Sigmoid colon (tissue), 4 donors: ENCODE results near the gene ZNF324B.

Experiments
- POLR2A ChIP-seq, 2 donors: fragments of 450-650 bp; IDR thresholded peaks; one replicate each; pipeline ENCODE4 v1.6.1; 2016; ENCODE audit warnings: antibody characterized with exemption in 2 of 2, mild to moderate bottlenecking in 2 of 2, moderate library complexity in 2 of 2
- POLR2AphosphoS5 ChIP-seq, 4 donors: sonication (generic); formaldehyde crosslinking; IDR thresholded peaks; one replicate each; pipeline ENCODE4 v1.6.1; 2017; ENCODE audit warnings: antibody characterized with exemption in 4 of 4
- TF ChIP-seq, protein P1 (sequence below), 4 experiments: fragments of 450-650 bp in 3 of 4; fragments of 200-600 bp in 1 of 4; IDR thresholded peaks; one replicate each; pipeline ENCODE4 v1.5.1; 2016 to 2019; ENCODE audit warnings: antibody characterized with exemption in 4 of 4, mild to moderate bottlenecking in 3 of 4, moderate library complexity in 2 of 4

DNA sequence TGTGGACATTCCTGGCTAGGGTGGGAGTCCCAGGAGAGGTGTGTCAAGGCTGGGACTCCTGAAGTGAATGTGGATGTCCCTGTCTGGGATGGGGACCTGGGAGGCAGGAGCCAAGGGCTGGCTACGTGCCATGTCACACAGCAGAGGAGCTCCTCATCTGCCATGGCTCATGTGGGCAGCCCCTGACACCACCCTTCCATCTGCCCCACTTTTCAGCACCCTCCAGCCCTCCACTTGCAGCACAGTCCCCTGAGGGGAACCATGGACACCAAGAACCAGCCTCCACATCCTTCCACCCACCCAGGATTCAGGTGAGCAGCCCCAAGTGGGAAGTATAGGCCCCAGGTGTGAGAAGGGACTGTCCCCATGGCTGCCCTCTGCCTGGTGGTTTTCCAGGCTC lies 26.4 kb downstream of the ZNF324B start:
- TF ChIP-seq, protein P1, sequence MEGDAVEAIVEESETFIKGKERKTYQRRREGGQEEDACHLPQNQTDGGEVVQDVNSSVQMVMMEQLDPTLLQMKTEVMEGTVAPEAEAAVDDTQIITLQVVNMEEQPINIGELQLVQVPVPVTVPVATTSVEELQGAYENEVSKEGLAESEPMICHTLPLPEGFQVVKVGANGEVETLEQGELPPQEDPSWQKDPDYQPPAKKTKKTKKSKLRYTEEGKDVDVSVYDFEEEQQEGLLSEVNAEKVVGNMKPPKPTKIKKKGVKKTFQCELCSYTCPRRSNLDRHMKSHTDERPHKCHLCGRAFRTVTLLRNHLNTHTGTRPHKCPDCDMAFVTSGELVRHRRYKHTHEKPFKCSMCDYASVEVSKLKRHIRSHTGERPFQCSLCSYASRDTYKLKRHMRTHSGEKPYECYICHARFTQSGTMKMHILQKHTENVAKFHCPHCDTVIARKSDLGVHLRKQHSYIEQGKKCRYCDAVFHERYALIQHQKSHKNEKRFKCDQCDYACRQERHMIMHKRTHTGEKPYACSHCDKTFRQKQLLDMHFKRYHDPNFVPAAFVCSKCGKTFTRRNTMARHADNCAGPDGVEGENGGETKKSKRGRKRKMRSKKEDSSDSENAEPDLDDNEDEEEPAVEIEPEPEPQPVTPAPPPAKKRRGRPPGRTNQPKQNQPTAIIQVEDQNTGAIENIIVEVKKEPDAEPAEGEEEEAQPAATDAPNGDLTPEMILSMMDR (IDR thresholded peaks at IDR 0.05), result no peak
- no peak for TF ChIP-seq POLR2AphosphoS5 (IDR thresholded peaks at IDR 0.05)
- TF ChIP-seq POLR2A (IDR thresholded peaks at IDR 0.05), result no peak
